AML-193 (cell line): ENCODE results near the gene ARHGAP8.
"Not testable (repeated sequence)": the region's sequence is repeated elsewhere in the genome, so short reads cannot be mapped to it uniquely, and the experiment has no call there.

Experiments used
- DNase-seq, 2 experiments: peaks; one replicate each; lab custom pipeline; 2025; lab: John Stamatoyannopoulos, UW

ARHGAP8 gene

GRCh38 chr22:44773082-44773481 lies 20.7 kb downstream of the ARHGAP8 start:
- DNase-seq = no peak

- DNase-seq = no peak
Observed at GRCh38 chr22:44775862-44776261, 23.5 kb downstream of the ARHGAP8 start.

- no peak for DNase-seq
Observed at GRCh38 chr22:44776605-44777363, 24.4 kb downstream of the ARHGAP8 start.

- no peak for DNase-seq
Observed at GRCh38 chr22:44777364-44777755, 25.0 kb downstream of the ARHGAP8 start.

GRCh38 chr22:44780876-44781449 lies 28.6 kb downstream of the ARHGAP8 start:
- no peak for DNase-seq

GRCh38 chr22:44782363-44782963 lies 30.1 kb downstream of the ARHGAP8 start:
- DNase-seq = no peak

- DNase-seq = no peak
Observed at GRCh38 chr22:44783091-44783490, 30.7 kb downstream of the ARHGAP8 start.

GRCh38 chr22:44783581-44783980 lies 31.2 kb downstream of the ARHGAP8 start:
- no peak for DNase-seq

GRCh38 chr22:44786136-44786535 lies 33.8 kb downstream of the ARHGAP8 start:
- DNase-seq = no peak

GRCh38 chr22:44786610-44787009 lies 34.2 kb downstream of the ARHGAP8 start:
- no peak for DNase-seq

- no peak for DNase-seq
Observed at GRCh38 chr22:44787832-44788231, 35.5 kb downstream of the ARHGAP8 start.

- no peak for DNase-seq
Observed at GRCh38 chr22:44793106-44793505, 40.7 kb downstream of the ARHGAP8 start.

- no peak for DNase-seq
Observed at GRCh38 chr22:44793506-44794172, 41.3 kb downstream of the ARHGAP8 start.

- no peak for DNase-seq
Observed at GRCh38 chr22:44795701-44796630, 43.6 kb downstream of the ARHGAP8 start.

GRCh38 chr22:44797181-44797725 lies 44.9 kb downstream of the ARHGAP8 start:
- no peak for DNase-seq

GRCh38 chr22:44799077-44799945 lies 46.9 kb downstream of the ARHGAP8 start:
- DNase-seq = no peak

GRCh38 chr22:44799946-44800634 lies 47.7 kb downstream of the ARHGAP8 start:
- not testable (repeated sequence) for DNase-seq

- no peak for DNase-seq
Observed at GRCh38 chr22:44801476-44801875, 49.1 kb downstream of the ARHGAP8 start.

- DNase-seq = no peak
Observed at GRCh38 chr22:44802071-44802700, 49.8 kb downstream of the ARHGAP8 start.
